Transverse colon (tissue), 4 donors: ENCODE data around the gene TTC28. TPM values are rescaled to one million over a fixed set of nuclear protein-coding genes. Genes with fewer than 3 reads are reported as not detected.

Experiments
- DNase-seq: peaks from one replicate; pipeline ENCODE4 v3.0.0-alpha.2; 2019
- H3K27ac ChIP-seq, 4 donors: fragments of 200-600 bp; sonication (generic); 2 replicates each; pipeline ENCODE4 v1.5.1; 2016 to 2018; ENCODE audit warnings: inconsistent platforms in 4 of 4
- H3K27me3 ChIP-seq: fragments of 200-600 bp; sonication (generic); 2 replicates; pipeline ENCODE4 v1.5.1; 2017; ENCODE audit warnings: inconsistent platforms
- H3K36me3 ChIP-seq, 4 donors: fragments of 200-600 bp; sonication (generic); 2 replicates each; pipeline ENCODE4 v1.5.1; 2017 to 2019; ENCODE audit warnings: inconsistent platforms in 4 of 4
- H3K4me1 ChIP-seq, 4 donors: fragments of 200-600 bp; sonication (generic); 2 replicates each; pipeline ENCODE4 v1.5.1; 2017 to 2020; ENCODE audit warnings: inconsistent platforms in 4 of 4
- H3K4me3 ChIP-seq, 4 donors: fragments of 200-600 bp; sonication (generic); 1 replicate in 1 of 4; 2 replicates in 3 of 4; pipeline versions ENCODE4 v1.5.1 to v1.6.1; 2017 to 2019; ENCODE audit warnings: inconsistent platforms in 4 of 4
- H3K9me3 ChIP-seq, 2 donors: fragments of 200-600 bp; sonication (generic); 2 replicates each; pipeline ENCODE4 v1.5.1; 2017 to 2019; ENCODE audit warnings: inconsistent platforms in 2 of 2
- EP300 ChIP-seq: sonication (generic); formaldehyde crosslinking; IDR thresholded peaks from one replicate; pipeline ENCODE4 v1.6.1; 2017; ENCODE audit warnings: antibody characterized with exemption, low read depth
- POLR2A ChIP-seq: fragments of 450-650 bp; IDR thresholded peaks from one replicate; pipeline ENCODE4 v1.6.1; 2016; ENCODE audit warnings: antibody characterized with exemption, mild to moderate bottlenecking, moderate library complexity
- POLR2AphosphoS5 ChIP-seq, 3 donors: sonication (generic); formaldehyde crosslinking; IDR thresholded peaks; one replicate each; pipeline ENCODE4 v1.6.1; 2016; ENCODE audit warnings: antibody characterized with exemption in 3 of 3
- WGBS, 2 donors: methylation state at CpG; one replicate each; pipeline ENCODE4 v1.1.5; 2018; ENCODE audit warnings: low coverage in 1 of 2; 5-methylcytosine and 5-hydroxymethylcytosine counted together
- in situ Hi-C, 4 donors: fragments of 200-750 bp; cut with MboI; loops; one replicate each; pipeline versions ENCODE4 v1.15.0 to v1.15.1; 2017; ENCODE audit warnings: low sequenced_read_pairs in 3 of 4, low pct_ligation_motif_present in 1 of 4, low pct_unique_long_range_greater_than_20kb in 1 of 4
- intact Hi-C: fragments of 100-400 bp; cut with DNase I; formaldehyde crosslinking; loops from one replicate; pipeline ENCODE4 v1.15.1; 2023; ENCODE audit warnings: low total_unique reads
- total RNA-seq, 4 donors: library from RNA; depleted of rRNA; stranded (reverse); fragments of >200 nt; gene quantifications; one replicate each; pipeline ENCODE4 v1.1.0, GENCODE V29; 2016
- TF ChIP-seq, protein P1 (sequence below), 5 experiments: fragments of 200-600 bp in 3 of 5; fragments of 450-650 bp in 2 of 5; sonication (generic) in 3 of 5; IDR thresholded peaks; 1 replicate in 2 of 5; 2 replicates in 3 of 5; pipeline ENCODE4 v1.5.1; 2016 to 2017; ENCODE audit warnings: antibody characterized with exemption in 5 of 5, inconsistent platforms in 3 of 5, mild to moderate bottlenecking in 2 of 5, moderate library complexity in 1 of 5

TTC28 gene
- total RNA-seq, 4 donors from 2014 or later = 7.6 to 84.2 (median 12.4) TPM

DNA sequence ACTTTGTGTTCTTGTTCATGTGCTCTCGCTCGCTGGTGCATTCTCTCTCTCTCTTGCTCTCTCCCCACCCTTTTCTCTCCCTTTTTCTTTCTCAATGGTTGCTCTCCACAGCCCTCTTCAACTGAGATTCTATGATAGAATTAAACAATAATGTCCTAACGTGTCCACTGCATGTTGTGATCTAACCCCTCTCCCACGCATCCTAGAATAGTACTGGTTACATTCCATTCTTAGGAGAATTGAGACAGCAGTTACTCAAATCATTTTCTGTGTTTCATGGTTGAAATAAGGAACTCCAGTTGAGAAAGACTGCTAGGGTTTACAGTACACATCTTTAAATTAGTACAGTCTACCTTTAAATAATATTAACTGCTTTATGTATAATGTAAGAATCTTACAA lies 442.5 kb downstream of the TTC28 start:
- Histone ChIP-seq H3K4me1 (no peaks in the 10 kb centered on the region), H3K36me3 (no peaks in the 10 kb centered on the region), H3K27me3 (no peaks in the 10 kb centered on the region), H3K27ac (no peak overlapping the region), H3K4me3 (no peak overlapping the region), H3K9me3 (no peaks in the 10 kb centered on the region)
- DNase-seq = no peak
- TF ChIP-seq EP300 (no peak), POLR2A (no peak), POLR2AphosphoS5 (IDR thresholded peaks at IDR 0.05) (no peak)
- TF ChIP-seq, protein P1, sequence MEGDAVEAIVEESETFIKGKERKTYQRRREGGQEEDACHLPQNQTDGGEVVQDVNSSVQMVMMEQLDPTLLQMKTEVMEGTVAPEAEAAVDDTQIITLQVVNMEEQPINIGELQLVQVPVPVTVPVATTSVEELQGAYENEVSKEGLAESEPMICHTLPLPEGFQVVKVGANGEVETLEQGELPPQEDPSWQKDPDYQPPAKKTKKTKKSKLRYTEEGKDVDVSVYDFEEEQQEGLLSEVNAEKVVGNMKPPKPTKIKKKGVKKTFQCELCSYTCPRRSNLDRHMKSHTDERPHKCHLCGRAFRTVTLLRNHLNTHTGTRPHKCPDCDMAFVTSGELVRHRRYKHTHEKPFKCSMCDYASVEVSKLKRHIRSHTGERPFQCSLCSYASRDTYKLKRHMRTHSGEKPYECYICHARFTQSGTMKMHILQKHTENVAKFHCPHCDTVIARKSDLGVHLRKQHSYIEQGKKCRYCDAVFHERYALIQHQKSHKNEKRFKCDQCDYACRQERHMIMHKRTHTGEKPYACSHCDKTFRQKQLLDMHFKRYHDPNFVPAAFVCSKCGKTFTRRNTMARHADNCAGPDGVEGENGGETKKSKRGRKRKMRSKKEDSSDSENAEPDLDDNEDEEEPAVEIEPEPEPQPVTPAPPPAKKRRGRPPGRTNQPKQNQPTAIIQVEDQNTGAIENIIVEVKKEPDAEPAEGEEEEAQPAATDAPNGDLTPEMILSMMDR (IDR thresholded peaks at IDR 0.05) = no peak
- in situ Hi-C loops = no loop called here
- WGBS, 2 donors = 66 to 80% methylated on average over 4 of the region's 4 CpGs
- intact Hi-C loops = no loop called here

DNA sequence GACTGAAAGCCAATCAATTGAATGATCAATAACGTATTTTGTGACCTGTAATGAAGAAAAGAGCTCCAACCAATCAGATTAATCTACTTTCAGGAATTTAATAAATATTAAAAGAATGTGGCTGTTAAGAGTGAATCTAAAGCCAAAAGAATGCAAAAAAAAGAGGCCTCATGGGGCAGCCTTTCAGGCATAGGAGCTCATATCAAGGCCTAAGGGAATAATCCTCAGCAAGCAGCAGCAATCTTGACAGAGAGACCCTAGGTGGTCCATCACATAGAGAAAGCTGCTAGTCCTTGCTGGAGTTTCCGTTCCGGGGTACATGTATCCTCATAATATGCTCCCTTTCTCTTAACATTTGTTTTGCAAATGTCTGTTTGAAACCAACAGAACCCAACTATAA lies 447.4 kb downstream of the TTC28 start:
- intact Hi-C loops (no loop called here), in situ Hi-C loops (no loop called here)
- Histone ChIP-seq H3K4me3 (no peak overlapping the region), H3K9me3 (no peaks in the 10 kb centered on the region), H3K27me3 (no peaks in the 10 kb centered on the region), H3K36me3 (no peaks in the 10 kb centered on the region), H3K27ac (no peak overlapping the region), H3K4me1 (no peaks in the 10 kb centered on the region)
- 83 to 90% methylated on average over 3 of the region's 3 CpGs for WGBS, 2 donors
- DNase-seq = no peak
- no peak for TF ChIP-seq POLR2A

DNA sequence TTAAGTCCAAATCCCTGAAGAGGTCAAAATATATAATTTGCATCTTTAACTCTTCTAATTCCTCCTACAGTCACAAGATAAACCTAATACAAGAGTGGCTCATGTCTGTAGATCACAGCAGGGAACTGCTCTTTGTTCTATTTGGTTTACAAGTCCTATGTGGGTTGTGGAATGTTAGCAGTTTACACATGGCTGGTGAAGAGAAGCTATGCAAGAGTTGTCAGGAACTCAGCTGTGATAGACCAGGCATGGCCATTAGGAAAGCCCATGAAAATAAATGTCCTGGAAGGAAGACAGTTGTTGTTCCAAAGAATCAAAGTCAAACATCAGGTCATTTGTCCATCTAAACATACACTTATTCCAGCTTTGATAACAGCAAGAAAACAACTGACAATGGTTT lies 448.2 kb downstream of the TTC28 start:
- TF ChIP-seq POLR2A = no peak
- TF ChIP-seq POLR2AphosphoS5 (IDR thresholded peaks at IDR 0.05) = no peak
- TF ChIP-seq, protein P1 (IDR thresholded peaks at IDR 0.05) = no peak
- TF ChIP-seq EP300 = no peak
- in situ Hi-C loops = no loop called here
- H3K36me3 ChIP-seq = no peaks in the 10 kb centered on the region

DNA sequence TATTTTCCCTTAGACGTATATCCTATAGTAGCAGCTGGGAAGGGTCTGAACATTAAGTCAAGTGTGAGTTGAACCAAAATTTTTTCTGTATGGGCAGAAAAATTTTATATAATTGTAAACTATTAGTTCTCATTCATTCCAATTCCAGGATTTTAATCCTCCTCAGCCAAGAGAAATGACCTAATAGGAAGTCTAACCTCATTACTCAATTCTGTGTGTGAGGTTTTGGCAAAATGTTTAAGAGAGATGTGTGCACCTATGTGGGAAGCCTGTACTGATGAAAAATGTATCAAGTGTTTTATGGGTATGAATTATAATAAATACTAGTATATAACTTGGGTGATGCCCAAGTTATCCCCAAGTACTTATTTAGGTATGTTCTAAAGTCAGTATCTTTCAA lies 449.0 kb downstream of the TTC28 start:
- TF ChIP-seq POLR2A = no peak
- no peak for TF ChIP-seq POLR2AphosphoS5 (IDR thresholded peaks at IDR 0.05)
- TF ChIP-seq, protein P1 (IDR thresholded peaks at IDR 0.05) = no peak
- no peak for TF ChIP-seq EP300
- in situ Hi-C loops = no loop called here
- Histone ChIP-seq H3K27me3 (no peaks in the 10 kb centered on the region), H3K4me1 (no peaks in the 10 kb centered on the region), H3K9me3 (no peaks in the 10 kb centered on the region), H3K4me3 (no peak overlapping the region), H3K27ac (no peak overlapping the region), H3K36me3 (no peaks in the 10 kb centered on the region)
- intact Hi-C loops = no loop called here
- WGBS, 2 donors = 82 to 88% methylated on average over 1 of the region's 1 CpG
- no peak for DNase-seq

More for the DNA sequence above, 448.2 kb downstream of the TTC28 start:
- intact Hi-C loops = no loop called here
- Histone ChIP-seq H3K4me3 (no peak overlapping the region), H3K27me3 (no peaks in the 10 kb centered on the region), H3K9me3 (no peaks in the 10 kb centered on the region), H3K4me1 (no peaks in the 10 kb centered on the region), H3K27ac (no peak overlapping the region)
- no peak for DNase-seq
